ENCODE results near the gene FGD5. TPM values are rescaled to one million over a fixed set of nuclear protein-coding genes. Genes with fewer than 3 reads are reported as not detected.

The FGD5 gene
- total and polyA plus RNA-seq, 2 experiments from 2014 or later, result 7.4 to 12.2 TPM

DNA sequence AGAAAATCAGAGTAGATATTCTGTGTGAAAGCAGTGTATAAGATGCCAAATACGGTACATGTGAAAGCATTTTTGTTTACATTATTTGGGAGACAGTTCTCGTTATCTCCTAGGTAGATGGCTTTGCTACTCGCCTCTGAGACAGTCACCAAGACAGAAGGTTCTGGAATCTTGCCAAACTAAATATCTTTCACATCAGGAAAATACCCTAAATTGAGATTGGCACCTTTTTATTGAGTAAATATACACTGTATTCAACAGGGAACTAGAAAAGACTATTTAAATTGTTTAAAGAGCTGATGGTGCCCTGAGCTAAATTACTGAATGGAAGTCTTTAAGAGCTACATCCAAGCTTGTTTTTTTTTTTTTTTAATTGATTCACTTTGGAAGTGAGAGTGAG is 3.4 kb downstream of the FGD5 start (continued):
- TF ChIP-seq, protein P1, sequence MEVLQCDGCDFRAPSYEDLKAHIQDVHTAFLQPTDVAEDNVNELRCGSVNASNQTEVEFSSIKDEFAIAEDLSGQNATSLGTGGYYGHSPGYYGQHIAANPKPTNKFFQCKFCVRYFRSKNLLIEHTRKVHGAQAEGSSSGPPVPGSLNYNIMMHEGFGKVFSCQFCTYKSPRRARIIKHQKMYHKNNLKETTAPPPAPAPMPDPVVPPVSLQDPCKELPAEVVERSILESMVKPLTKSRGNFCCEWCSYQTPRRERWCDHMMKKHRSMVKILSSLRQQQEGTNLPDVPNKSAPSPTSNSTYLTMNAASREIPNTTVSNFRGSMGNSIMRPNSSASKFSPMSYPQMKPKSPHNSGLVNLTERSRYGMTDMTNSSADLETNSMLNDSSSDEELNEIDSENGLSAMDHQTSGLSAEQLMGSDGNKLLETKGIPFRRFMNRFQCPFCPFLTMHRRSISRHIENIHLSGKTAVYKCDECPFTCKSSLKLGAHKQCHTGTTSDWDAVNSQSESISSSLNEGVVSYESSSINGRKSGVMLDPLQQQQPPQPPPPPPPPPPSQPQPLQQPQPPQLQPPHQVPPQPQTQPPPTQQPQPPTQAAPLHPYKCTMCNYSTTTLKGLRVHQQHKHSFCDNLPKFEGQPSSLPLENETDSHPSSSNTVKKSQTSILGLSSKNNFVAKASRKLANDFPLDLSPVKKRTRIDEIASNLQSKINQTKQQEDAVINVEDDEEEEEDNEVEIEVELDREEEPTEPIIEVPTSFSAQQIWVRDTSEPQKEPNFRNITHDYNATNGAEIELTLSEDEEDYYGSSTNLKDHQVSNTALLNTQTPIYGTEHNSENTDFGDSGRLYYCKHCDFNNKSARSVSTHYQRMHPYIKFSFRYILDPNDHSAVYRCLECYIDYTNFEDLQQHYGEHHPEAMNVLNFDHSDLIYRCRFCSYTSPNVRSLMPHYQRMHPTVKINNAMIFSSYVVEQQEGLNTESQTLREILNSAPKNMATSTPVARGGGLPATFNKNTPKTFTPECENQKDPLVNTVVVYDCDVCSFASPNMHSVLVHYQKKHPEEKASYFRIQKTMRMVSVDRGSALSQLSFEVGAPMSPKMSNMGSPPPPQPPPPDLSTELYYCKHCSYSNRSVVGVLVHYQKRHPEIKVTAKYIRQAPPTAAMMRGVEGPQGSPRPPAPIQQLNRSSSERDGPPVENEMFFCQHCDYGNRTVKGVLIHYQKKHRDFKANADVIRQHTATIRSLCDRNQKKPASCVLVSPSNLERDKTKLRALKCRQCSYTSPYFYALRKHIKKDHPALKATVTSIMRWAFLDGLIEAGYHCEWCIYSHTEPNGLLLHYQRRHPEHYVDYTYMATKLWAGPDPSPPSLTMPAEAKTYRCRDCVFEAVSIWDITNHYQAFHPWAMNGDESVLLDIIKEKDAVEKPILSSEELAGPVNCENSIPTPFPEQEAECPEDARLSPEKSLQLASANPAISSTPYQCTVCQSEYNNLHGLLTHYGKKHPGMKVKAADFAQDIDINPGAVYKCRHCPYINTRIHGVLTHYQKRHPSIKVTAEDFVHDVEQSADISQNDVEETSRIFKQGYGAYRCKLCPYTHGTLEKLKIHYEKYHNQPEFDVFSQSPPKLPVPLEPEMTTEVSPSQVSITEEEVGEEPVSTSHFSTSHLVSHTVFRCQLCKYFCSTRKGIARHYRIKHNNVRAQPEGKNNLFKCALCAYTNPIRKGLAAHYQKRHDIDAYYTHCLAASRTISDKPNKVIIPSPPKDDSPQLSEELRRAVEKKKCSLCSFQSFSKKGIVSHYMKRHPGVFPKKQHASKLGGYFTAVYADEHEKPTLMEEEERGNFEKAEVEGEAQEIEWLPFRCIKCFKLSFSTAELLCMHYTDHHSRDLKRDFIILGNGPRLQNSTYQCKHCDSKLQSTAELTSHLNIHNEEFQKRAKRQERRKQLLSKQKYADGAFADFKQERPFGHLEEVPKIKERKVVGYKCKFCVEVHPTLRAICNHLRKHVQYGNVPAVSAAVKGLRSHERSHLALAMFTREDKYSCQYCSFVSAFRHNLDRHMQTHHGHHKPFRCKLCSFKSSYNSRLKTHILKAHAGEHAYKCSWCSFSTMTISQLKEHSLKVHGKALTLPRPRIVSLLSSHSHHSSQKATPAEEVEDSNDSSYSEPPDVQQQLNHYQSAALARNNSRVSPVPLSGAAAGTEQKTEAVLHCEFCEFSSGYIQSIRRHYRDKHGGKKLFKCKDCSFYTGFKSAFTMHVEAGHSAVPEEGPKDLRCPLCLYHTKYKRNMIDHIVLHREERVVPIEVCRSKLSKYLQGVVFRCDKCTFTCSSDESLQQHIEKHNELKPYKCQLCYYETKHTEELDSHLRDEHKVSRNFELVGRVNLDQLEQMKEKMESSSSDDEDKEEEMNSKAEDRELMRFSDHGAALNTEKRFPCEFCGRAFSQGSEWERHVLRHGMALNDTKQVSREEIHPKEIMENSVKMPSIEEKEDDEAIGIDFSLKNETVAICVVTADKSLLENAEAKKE (CRISPR knock-in tag; IDR thresholded peaks at IDR 0.05), result no peak
- TF ChIP-seq ZNF114 (CRISPR knock-in tag; IDR thresholded peaks at IDR 0.05), result no peak
- TF ChIP-seq, protein P2, sequence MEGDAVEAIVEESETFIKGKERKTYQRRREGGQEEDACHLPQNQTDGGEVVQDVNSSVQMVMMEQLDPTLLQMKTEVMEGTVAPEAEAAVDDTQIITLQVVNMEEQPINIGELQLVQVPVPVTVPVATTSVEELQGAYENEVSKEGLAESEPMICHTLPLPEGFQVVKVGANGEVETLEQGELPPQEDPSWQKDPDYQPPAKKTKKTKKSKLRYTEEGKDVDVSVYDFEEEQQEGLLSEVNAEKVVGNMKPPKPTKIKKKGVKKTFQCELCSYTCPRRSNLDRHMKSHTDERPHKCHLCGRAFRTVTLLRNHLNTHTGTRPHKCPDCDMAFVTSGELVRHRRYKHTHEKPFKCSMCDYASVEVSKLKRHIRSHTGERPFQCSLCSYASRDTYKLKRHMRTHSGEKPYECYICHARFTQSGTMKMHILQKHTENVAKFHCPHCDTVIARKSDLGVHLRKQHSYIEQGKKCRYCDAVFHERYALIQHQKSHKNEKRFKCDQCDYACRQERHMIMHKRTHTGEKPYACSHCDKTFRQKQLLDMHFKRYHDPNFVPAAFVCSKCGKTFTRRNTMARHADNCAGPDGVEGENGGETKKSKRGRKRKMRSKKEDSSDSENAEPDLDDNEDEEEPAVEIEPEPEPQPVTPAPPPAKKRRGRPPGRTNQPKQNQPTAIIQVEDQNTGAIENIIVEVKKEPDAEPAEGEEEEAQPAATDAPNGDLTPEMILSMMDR (conservative IDR thresholded peaks at IDR 0.05; ENCODE audit: low read depth in 2 of 2), result no peak
- no peak for TF ChIP-seq EZH2 (IDR thresholded peaks at IDR 0.05; ENCODE audit: low read depth, unreplicated experiment)

- Histone ChIP-seq H3K9me2 (ENCODE audit: insufficient read depth) (no peaks in the 10 kb centered on the region), H3K4me1 (ENCODE audit: insufficient read depth) (peaks cover 16% of the 10 kb centered on the region), H3K4me3 (no peak overlapping the region), H3K27ac (ENCODE audit: low read depth) (peak overlapping the region; percentile 10; the same call in 1 of the 2 replicates), H2AFZ (no peak overlapping the region), H3K4me2 (peak overlapping the region; percentile 62), H3K27me3 (ENCODE audit: insufficient read depth) (no peaks in the 10 kb centered on the region), H3K36me3 (ENCODE audit: insufficient read depth) (no peaks in the 10 kb centered on the region), H4K20me1 (replicated peaks; ENCODE audit: insufficient read depth) (no peaks in the 10 kb centered on the region), H3K79me2 (replicated peaks; ENCODE audit: insufficient read depth) (no peaks in the 10 kb centered on the region), H3F3A (replicated peaks; ENCODE audit: low read depth) (no peaks in the 10 kb centered on the region)
- ATAC-seq (peak; percentile 87), DNase-seq (ENCODE audit: low spot score) (peak; percentile 49)
- peak overlapping the region; percentile 43; the same call in 2 of the 3 replicates for H3K4me3 Mint-ChIP-seq
- peaks cover 3% of the 10 kb centered on the region; the same call in 2 of the 3 replicates for H3K36me3 Mint-ChIP-seq (ENCODE audit: low read depth)
- H3K27ac Mint-ChIP-seq, result peak overlapping the region; percentile 42; the same call in 1 of the 2 replicates
- no peak for TF ChIP-seq EZH2phosphoT487 (IDR thresholded peaks at IDR 0.05; ENCODE audit: unreplicated experiment)
- TF ChIP-seq CREB1 (CRISPR knock-in tag; IDR thresholded peaks at IDR 0.05; ENCODE audit: low read depth), result no peak
- H3K27me3 Mint-ChIP-seq (ENCODE audit: insufficient read depth, low read depth, poor library complexity), result peaks cover 15% of the 10 kb centered on the region
- no peaks in the 10 kb centered on the region for H3K9me3 Mint-ChIP-seq
- H3K4me1 Mint-ChIP-seq, result peaks cover 26% of the 10 kb centered on the region
These were observed 4.1 kb downstream of the FGD5 start for GRCh38 chr3:14822670-14823390.
